Measurements from ENCODE around the gene NPRL2. TPM values are rescaled to one million over a fixed set of nuclear protein-coding genes. Genes with fewer than 3 reads are reported as not detected.

Gene NPRL2
- total RNA-seq, 1 experiment from 2014 or later: 21.9 TPM

GRCh38 chr3:50302095-50303012 is 48.2 kb downstream of the NPRL2 start:
- DNase-seq (ENCODE audit: low read depth, low spot score): no peak
- in situ Hi-C loops (cut with HindIII; ENCODE audit: low pct_unique_long_range_greater_than_20kb, low sequenced_read_pairs): no loop called here

DNA sequence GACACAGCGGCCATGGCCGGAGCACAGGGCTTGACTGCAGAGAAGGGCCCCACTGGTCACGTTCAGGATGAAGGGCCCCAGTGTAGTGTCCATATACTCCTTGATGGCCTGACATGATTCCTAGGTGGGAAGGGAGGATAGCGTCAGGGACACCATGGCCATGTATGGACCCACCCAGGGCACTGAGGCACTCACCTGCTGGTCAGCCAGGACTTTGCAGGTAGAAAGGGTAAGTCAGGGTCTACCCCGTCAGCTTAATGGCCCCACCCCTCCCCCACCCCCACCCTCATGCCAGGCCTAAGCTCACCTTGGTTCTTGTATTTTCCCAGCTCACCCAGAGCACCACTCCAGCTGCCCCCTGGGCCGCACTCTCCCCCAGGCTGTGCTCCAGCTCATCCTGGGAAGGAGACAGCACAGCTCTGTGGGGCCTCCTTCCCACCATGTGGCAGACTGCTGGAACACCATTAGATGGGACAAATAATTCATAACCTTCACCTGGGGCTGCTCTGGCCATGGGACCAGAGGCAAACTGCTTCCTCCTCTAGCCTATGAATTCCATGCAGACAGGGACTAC is 49.8 kb downstream of the NPRL2 start:
- DNase-seq (ENCODE audit: low read depth, low spot score): no peak
- in situ Hi-C loops (cut with HindIII; ENCODE audit: low pct_unique_long_range_greater_than_20kb, low sequenced_read_pairs): no loop called here

GRCh38 chr3:50299929-50300680 is 50.5 kb downstream of the NPRL2 start:
- DNase-seq (ENCODE audit: low read depth, low spot score): peak; percentile 71
- in situ Hi-C loops (cut with HindIII; ENCODE audit: low pct_unique_long_range_greater_than_20kb, low sequenced_read_pairs): no loop called here

DNA sequence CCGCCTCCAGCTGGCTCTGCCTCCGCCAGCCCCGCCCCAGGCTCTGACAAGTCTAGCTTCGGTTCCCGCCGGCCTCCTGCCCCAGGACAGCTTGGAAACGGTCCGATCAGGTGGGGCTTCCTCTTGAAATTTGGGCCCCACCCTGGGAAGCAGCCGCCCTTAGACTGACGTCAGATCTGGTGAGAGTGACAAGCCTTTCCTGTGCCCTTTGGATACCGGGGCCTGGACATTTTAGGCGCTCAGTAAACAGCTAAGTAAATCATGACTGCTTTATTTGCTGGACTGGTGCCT is 51.0 kb downstream of the NPRL2 start:
- no peak for DNase-seq (ENCODE audit: low read depth, low spot score)
- in situ Hi-C loops (cut with HindIII; ENCODE audit: low pct_unique_long_range_greater_than_20kb, low sequenced_read_pairs): no loop called here

DNA sequence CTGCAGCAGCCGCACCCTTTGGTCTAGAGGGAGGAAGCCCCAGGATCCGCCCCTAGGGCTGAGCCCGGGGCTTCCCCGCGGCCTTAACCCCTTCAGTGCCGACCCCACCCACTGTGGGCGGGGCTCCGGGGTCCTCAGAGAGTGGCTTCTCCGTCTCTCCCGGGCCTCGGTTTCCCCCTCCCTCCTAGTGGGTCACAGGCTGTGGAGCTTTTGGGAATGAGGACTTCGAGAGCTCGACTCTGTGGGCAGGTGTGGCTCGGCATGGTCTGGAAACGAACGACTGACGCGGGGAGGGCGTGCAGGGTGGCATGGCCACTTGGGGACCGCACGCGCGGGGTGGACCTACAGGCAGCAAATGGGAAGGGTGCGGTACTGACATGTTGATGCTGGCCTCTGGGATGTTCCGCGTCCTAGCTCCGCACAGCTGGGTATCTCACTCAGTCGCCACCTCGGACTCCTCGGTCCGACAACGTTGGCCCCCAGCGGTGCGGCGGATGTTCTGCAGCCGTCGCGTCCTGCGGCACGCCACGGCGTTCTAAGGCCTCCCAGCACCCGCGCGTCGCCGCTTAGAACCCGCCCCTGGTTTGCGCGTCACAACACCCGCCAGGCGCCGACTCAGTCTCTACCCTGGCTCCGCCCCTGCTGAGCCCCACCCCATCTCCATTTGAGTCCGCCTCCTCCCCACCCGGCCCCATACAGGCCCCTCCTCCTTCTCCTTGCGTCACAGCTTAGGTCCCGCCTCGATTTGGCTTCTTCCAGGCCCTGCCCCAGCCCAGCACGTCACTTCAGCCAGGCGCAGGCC is 51.5 kb downstream of the NPRL2 start, which contains the start of the genes HYAL3 and NAA80:
Gene HYAL3 (minus strand): TSS at position 570 of the 802 bp plus-strand sequence. CDS start 3,803 bp downstream, outside the sequence.
Gene NAA80 (minus strand): TSS at position 570 of the 802 bp plus-strand sequence. CDS start 1,942 bp downstream, outside the sequence.
- in situ Hi-C loops (cut with HindIII; ENCODE audit: low pct_unique_long_range_greater_than_20kb, low sequenced_read_pairs): no loop called here
- DNase-seq (ENCODE audit: low read depth, low spot score): peak; percentile 99

DNA sequence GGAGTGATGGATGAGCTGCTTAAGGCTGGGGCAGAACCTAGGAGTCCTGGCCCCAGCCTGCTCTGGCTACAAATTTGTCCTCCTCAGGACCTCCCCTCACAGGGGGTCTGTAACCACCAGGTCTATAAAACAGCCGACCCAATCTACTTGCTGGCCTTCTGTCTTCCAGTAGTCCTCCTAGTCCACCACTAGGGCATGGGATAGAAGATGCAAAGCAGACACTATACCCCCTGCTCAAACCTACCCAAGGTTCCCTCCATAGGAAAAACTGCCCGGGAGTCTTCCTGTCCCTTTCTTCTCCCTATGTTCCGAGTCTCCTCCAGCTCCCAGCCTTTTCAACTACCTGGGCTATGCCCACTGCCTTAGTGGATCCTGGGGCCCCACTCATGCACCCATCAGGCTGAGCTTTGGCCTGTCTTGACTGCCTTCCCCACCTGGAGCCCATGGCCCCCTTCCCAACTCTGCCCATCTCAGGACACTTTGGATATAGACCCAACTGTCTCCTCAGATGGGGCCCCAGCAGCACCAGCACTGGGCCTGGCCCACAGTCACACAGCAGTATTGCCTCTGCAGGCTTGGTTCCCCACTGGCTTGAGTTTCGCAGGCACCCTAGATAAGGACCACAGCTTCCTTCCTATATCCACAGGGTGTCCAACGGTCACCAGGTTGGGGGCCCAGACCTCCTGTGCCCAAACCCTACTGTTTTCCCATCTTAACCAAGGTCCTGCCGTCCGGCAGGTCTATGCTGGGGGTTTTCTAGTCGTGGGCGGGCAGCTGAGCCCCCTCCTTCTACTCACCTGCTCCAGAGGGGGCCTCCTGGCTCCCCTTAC is 52.5 kb downstream of the NPRL2 start:
- in situ Hi-C loops (cut with HindIII; ENCODE audit: low pct_unique_long_range_greater_than_20kb, low sequenced_read_pairs): no loop called here
- DNase-seq (ENCODE audit: low read depth, low spot score): peak; percentile 26

- DNase-seq (ENCODE audit: low read depth, low spot score): no peak
- in situ Hi-C loops (cut with HindIII; ENCODE audit: low pct_unique_long_range_greater_than_20kb, low sequenced_read_pairs): no loop called here
Measured at GRCh38 chr3:50297384-50297775, 53.2 kb downstream of the NPRL2 start.

Other genes starting within 250 kb of the NPRL2 start
- gene SEMA3F, start 195.5 kb downstream of the NPRL2 start, total RNA-seq (2014; rRNA removed; shearing (Covaris generic)): 1.5 and 2.5 TPM in 2 replicates
- not detected in 2 replicates for gene GNAT1, start 159.2 kb downstream of the NPRL2 start, total RNA-seq (2014; rRNA removed; shearing (Covaris generic))
- gene SLC38A3, start 145.5 kb downstream of the NPRL2 start, total RNA-seq (2014; rRNA removed; shearing (Covaris generic)): 0.13 and 0.42 TPM in 2 replicates
- gene GNAI2, start 114.6 kb downstream of the NPRL2 start, total RNA-seq (2014; rRNA removed; shearing (Covaris generic)): 73.8 and 77.3 TPM in 2 replicates
- gene SEMA3B, start 81.6 kb downstream of the NPRL2 start, total RNA-seq (2014; rRNA removed; shearing (Covaris generic)): 0.85 and 0.96 TPM in 2 replicates
- not detected in 2 replicates for gene LSMEM2, start 71.7 kb downstream of the NPRL2 start, total RNA-seq (2014; rRNA removed; shearing (Covaris generic))
- gene IFRD2, start 58.3 kb downstream of the NPRL2 start, total RNA-seq (2014; rRNA removed; shearing (Covaris generic)): 80.5 and 80.7 TPM in 2 replicates
- gene HYAL3, start 51.4 kb downstream of the NPRL2 start, total RNA-seq (2014; rRNA removed; shearing (Covaris generic)): 4.1 and 5.7 TPM in 2 replicates
- 4.2 and 4.6 TPM in 2 replicates for gene NAA80, start 51.4 kb downstream of the NPRL2 start, total RNA-seq (2014; rRNA removed; shearing (Covaris generic))
- gene HYAL1, start 47.2 kb downstream of the NPRL2 start, total RNA-seq (2014; rRNA removed; shearing (Covaris generic)): 0.24 and 1.1 TPM in 2 replicates
- gene HYAL2, start 28.0 kb downstream of the NPRL2 start, total RNA-seq (2014; rRNA removed; shearing (Covaris generic)): 78.5 and 86.4 TPM in 2 replicates
- 32.4 and 34.4 TPM in 2 replicates for gene TUSC2, start 22.6 kb downstream of the NPRL2 start, total RNA-seq (2014; rRNA removed; shearing (Covaris generic))
- 8.3 and 9.3 TPM in 2 replicates for gene RASSF1, start 9.9 kb downstream of the NPRL2 start, total RNA-seq (2014; rRNA removed; shearing (Covaris generic))
- gene ZMYND10, start 5.0 kb downstream of the NPRL2 start, total RNA-seq (2014; rRNA removed; shearing (Covaris generic)): 0.61 TPM in 1 of 2 replicates, not detected in the other
- 31.6 and 42.1 TPM in 2 replicates for gene CYB561D2, start 87 bp upstream of the NPRL2 start, total RNA-seq (2014; rRNA removed; shearing (Covaris generic))
- gene TMEM115, start 8.7 kb upstream of the NPRL2 start, total RNA-seq (2014; rRNA removed; shearing (Covaris generic)): 40.8 and 45.5 TPM in 2 replicates
- gene CACNA2D2, start 152.9 kb upstream of the NPRL2 start, total RNA-seq (2014; rRNA removed; shearing (Covaris generic)): 0.21 and 0.80 TPM in 2 replicates
- gene C3orf18, start 217.0 kb upstream of the NPRL2 start, total RNA-seq (2014; rRNA removed; shearing (Covaris generic)): 4.0 and 4.2 TPM in 2 replicates
- gene HEMK1, start 218.7 kb upstream of the NPRL2 start, total RNA-seq (2014; rRNA removed; shearing (Covaris generic)): 17.7 and 18.3 TPM in 2 replicates

Measured in SK-MEL-5 (cell line).